Mesenteric fat pad (tissue), 1 donor: ENCODE data around the gene AGT. TPM values are rescaled to one million over a fixed set of nuclear protein-coding genes. Genes with fewer than 3 reads are reported as not detected.

Experiments used
- DNase-seq: peaks from one replicate; pipeline ENCODE4 v3.0.0-alpha.2; 2020; ENCODE audit warnings: low spot score
- long read RNA-seq: library from polyadenylated mRNA; unstranded; transcript quantifications from one replicate; pipeline ENCODE4 v2.0.0, GENCODE V29; 2020
- total RNA-seq: library from RNA; stranded (reverse); fragmentation: NEBNext Ultra II Directional; extraction: Animal tissue kit (Norgen Biotek cat#: 25700); gene quantifications from one replicate; pipeline ENCODE4 v1.2.1, GENCODE V29; 2021
- donor health status: DM: yes; HTN: yes; CAD: no.

AGT gene
- 3.7 TPM for total RNA-seq
- long read RNA-seq, transcript AGT-201 (5 exons, 2,291 nt), result major isoform, 19 of 22 reads
- long read RNA-seq, partial matches to known transcripts, result 2 of 22 reads
- long read RNA-seq, other reads (novel, unspliced or antisense), result 1 of 22 reads

GRCh38 chr1:230713915-230714764 is at the start of gene AGT:
Gene AGT (minus strand): TSS chr1:230714122. CDS start chr1:230710823, 3,299 bp downstream.
- DNase-seq, result no peak

- no peak for DNase-seq
These were observed 47.7 kb upstream of the AGT start for GRCh38 chr1:230761443-230762167.

DNA sequence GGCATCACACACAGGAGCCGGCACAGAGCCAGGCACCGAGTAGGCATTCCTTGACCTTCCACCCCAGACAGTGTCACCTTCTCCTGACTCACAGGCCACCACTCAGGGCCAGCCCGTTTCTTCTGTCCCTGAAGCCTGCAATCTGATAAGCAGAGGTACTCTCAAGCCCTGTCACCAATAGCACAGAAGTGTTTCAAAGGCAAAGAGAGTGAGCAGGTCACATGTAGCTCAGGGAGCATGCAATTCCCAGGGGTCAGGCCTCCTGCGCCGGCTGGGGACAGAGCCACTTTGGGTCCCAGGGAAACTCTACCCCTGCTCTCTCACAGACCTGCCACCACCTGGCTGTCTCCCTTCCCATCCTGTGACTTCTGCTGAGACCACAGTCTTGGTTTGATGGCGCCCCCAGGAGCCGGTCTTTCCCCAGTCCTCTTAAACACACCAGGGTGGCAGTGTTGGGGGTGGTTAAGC is 46.5 kb upstream of the AGT start:
- DNase-seq, result peak; percentile 67

DNA sequence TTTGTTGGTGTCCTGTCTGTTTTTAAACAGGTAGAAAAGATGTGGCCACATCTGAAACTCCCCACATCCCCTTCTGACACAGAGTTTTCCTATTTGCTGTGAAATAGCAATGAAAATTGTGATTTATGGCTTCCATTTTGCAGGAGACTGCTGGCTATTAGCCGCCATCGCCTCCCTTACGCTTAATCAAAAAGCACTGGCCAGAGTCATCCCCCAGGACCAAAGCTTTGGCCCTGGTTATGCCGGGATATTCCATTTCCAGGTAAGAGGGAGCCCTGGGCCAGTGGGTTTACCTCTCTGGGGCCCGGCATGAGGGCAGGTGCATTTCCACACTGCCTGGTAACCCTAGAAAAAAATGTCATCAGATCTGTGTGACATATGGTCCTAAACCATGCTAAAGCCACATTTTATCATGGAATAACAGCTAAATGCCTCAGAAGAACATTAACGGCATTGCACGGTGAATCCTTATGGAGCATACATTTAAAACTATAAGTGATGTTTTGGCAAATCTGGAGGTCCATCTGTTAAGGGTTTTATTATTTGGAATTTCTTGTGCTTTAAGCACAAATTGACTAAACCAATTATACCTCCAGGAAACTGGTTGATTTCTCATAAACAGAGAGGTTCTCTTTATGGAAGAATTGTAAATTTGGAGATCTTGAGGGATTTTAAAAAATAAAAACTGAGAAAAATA is 45.6 kb upstream of the AGT start:
- no peak for DNase-seq

GRCh38 chr1:230758709-230759368 is 44.9 kb upstream of the AGT start:
- DNase-seq, result no peak

GRCh38 chr1:230757856-230758708 is 44.2 kb upstream of the AGT start:
- DNase-seq, result peak; percentile 69

GRCh38 chr1:230754796-230755195 is 40.9 kb upstream of the AGT start:
- DNase-seq, result peak; percentile 81

- peak; percentile 87 for DNase-seq
These were observed 39.8 kb upstream of the AGT start for GRCh38 chr1:230753586-230754251.

GRCh38 chr1:230753191-230753585 is 39.3 kb upstream of the AGT start:
- no peak for DNase-seq

- DNase-seq, result no peak
These were observed 38.5 kb upstream of the AGT start for GRCh38 chr1:230752407-230752806.

GRCh38 chr1:230750986-230751625 is 37.2 kb upstream of the AGT start:
- DNase-seq, result no peak

DNA sequence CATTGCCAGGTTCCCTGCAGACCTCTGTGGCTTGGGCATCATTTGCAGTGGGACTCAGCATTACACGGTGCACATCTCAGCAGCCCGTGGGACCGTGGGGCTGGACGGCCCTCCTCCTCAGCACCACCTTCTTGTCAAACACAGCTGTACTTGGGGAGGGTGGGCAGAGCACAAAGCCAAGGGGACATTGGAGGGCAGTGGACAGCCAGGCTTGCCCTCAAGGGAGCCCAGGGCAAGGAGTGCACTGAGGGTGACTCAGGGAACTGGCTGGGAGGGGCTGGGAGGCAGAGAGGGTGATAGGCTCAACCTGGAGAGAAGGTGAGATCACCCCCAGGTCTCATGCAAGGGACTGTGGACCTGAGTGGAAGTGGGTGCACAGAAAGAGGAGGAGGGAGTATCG is 36.7 kb upstream of the AGT start:
- DNase-seq, result no peak

- no peak for DNase-seq
These were observed 35.7 kb upstream of the AGT start for GRCh38 chr1:230749635-230750034.

DNA sequence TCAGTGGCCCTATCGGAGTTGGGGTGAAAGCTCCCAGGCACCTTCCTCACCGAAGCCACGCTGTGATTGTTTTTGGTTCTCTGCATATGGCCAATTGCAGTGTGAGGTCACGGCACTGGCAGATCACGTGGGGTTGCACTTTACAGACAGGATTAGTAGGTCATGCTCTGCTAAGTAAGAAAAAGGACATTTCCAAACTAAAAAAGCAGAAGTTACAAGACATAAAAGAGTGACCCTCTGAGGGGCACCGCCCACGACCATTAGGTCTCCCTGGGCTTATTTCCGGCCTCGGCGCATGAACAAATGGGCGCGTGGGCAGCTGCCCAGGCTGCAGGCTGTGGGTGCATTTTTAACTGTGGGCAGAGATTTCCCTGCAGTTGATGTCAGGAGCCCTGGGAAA is 35.2 kb upstream of the AGT start:
- no peak for DNase-seq

- DNase-seq, result no peak
These were observed 34.2 kb upstream of the AGT start for GRCh38 chr1:230747890-230748800.

- no peak for DNase-seq
These were observed 33.3 kb upstream of the AGT start, which contains the start of gene CAPN9 for GRCh38 chr1:230747127-230747730. Gene CAPN9 (plus strand): TSS chr1:230747388. CDS start chr1:230747497, 109 bp downstream.

- no peak for DNase-seq
These were observed 32.7 kb upstream of the AGT start for GRCh38 chr1:230746617-230747016.
